ENCODE results near the gene TMEM116.
"Not testable (repeated sequence)": the region's sequence is repeated elsewhere in the genome, so short reads cannot be mapped to it uniquely, and the experiment has no call there.

Gene TMEM116

DNA sequence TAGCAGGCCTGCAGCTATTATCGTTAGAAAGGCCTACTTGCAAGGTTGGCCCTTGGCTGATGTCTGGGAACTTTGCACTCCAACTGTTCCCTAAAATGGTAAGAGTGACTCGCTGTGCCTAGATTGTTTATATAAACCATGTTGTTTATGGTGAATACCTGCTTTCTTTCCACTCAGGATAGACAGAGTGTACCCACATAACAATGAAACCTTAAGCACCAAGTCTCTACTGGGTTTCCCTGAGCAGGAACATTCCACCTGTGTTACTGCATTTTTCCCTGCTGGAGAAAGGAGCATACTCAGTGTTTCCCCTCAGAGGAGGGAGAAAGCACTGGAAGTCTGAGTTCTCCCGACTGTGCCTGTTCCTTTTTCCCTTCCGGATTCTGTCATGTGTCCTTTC is 33.0 kb upstream of the TMEM116 start:
- Histone ChIP-seq H4K20me1 (ENCODE audit: insufficient read depth, low read length, poor library complexity, severe bottlenecking) (no peaks in the 10 kb centered on the region), H3K9me3 (ENCODE audit: insufficient read depth, low read depth, low read length) (no peaks in the 10 kb centered on the region), H3F3A (ENCODE audit: low read depth) (no peaks in the 10 kb centered on the region), H3K36me3 (ENCODE audit: insufficient read depth, low read length) (peaks cover 90% of the 10 kb centered on the region), H3K9ac (ENCODE audit: low read depth, low read length, poor library complexity, severe bottlenecking) (no peak overlapping the region), H3K4me1 (ENCODE audit: insufficient read depth, low read length, poor library complexity, severe bottlenecking) (no peaks in the 10 kb centered on the region), H3K9me2 (replicated peaks; ENCODE audit: low read depth, low read length) (no peaks in the 10 kb centered on the region), H3K4me3 (ENCODE audit: low read length, poor library complexity, severe bottlenecking) (no peak overlapping the region), H2AFZ (ENCODE audit: low read length) (no peak overlapping the region), H3K4me2 (ENCODE audit: low read depth, low read length, poor library complexity, severe bottlenecking) (no peak overlapping the region), H3K79me2 (ENCODE audit: insufficient read depth, low read length) (no peaks in the 10 kb centered on the region), H3K27me3 (ENCODE audit: insufficient read depth, low read length, poor library complexity, severe bottlenecking) (no peaks in the 10 kb centered on the region)
- no peak for TF ChIP-seq CTCF (conservative IDR thresholded peaks at IDR 0.05; ENCODE audit: low read length)
- TF ChIP-seq EZH2phosphoT487 (IDR thresholded peaks at IDR 0.05; ENCODE audit: borderline replicate concordance): no peak

GRCh38 chr12:112036614-112037013 is 23.6 kb upstream of the TMEM116 start:
- not testable (repeated sequence) for H3K79me2 ChIP-seq (ENCODE audit: insufficient read depth, low read length); H3K27me3 ChIP-seq (ENCODE audit: insufficient read depth, low read length, poor library complexity, severe bottlenecking); H3K4me1 ChIP-seq (ENCODE audit: insufficient read depth, low read length, poor library complexity, severe bottlenecking); H3K9me3 ChIP-seq (ENCODE audit: insufficient read depth, low read depth, low read length); H3F3A ChIP-seq (ENCODE audit: low read depth); H2AFZ ChIP-seq (ENCODE audit: low read length); H3K9me2 ChIP-seq (replicated peaks; ENCODE audit: low read depth, low read length); H3K4me3 ChIP-seq (ENCODE audit: low read length, poor library complexity, severe bottlenecking); H3K4me2 ChIP-seq (ENCODE audit: low read depth, low read length, poor library complexity, severe bottlenecking); H3K9ac ChIP-seq (ENCODE audit: low read depth, low read length, poor library complexity, severe bottlenecking); H4K20me1 ChIP-seq (ENCODE audit: insufficient read depth, low read length, poor library complexity, severe bottlenecking)
- H3K36me3 ChIP-seq (ENCODE audit: insufficient read depth, low read length): peaks cover 77% of the 10 kb centered on the region; the same call in 1 of the 2 replicates

DNA sequence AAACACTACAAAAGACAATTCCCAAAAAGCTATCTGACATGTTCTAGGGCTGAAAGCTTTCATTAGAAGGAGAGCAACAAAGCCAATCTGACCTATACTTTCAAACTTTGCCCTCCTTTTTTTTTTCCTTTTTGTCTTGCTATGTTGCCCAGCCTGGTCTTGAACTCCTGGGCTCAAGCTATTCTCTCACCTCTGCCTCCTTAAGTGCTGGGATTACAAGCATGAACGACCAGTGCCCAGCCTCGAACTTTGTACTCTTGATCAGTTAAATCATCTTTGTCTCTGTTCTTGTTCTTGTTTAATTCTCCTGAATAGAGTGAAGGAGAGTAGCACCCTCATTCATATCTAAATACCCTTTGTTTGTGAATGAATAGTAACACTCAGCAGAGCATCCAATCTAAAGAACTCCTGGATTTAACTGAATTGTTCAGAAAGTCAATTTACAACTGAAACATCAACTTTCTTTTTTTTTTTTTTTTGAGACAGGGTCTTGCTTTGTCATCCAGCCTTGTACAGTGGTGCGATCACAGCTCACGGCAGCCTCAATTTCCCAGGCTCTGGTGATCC is 22.3 kb upstream of the TMEM116 start:
- H3K9me2 ChIP-seq (replicated peaks; ENCODE audit: low read depth, low read length): no peaks in the 10 kb centered on the region
- H3K9me3 ChIP-seq (ENCODE audit: insufficient read depth, low read depth, low read length): no peaks in the 10 kb centered on the region
- H3F3A ChIP-seq (ENCODE audit: low read depth): no peaks in the 10 kb centered on the region
- peaks cover 79% of the 10 kb centered on the region; the same call in 1 of the 2 replicates for H3K36me3 ChIP-seq (ENCODE audit: insufficient read depth, low read length)
- H2AFZ ChIP-seq (ENCODE audit: low read length): no peak overlapping the region
- no peak overlapping the region for H3K4me2 ChIP-seq (ENCODE audit: low read depth, low read length, poor library complexity, severe bottlenecking)
- H4K20me1 ChIP-seq (ENCODE audit: insufficient read depth, low read length, poor library complexity, severe bottlenecking): no peaks in the 10 kb centered on the region
- H3K4me1 ChIP-seq (ENCODE audit: insufficient read depth, low read length, poor library complexity, severe bottlenecking): no peaks in the 10 kb centered on the region
- no peak overlapping the region for H3K4me3 ChIP-seq (ENCODE audit: low read length, poor library complexity, severe bottlenecking)
- no peaks in the 10 kb centered on the region for H3K27me3 ChIP-seq (ENCODE audit: insufficient read depth, low read length, poor library complexity, severe bottlenecking)
- H3K79me2 ChIP-seq (ENCODE audit: insufficient read depth, low read length): no peaks in the 10 kb centered on the region
- TF ChIP-seq EZH2phosphoT487 (IDR thresholded peaks at IDR 0.05; ENCODE audit: borderline replicate concordance) (no peak), CTCF (conservative IDR thresholded peaks at IDR 0.05; ENCODE audit: low read length) (no peak)
- H3K9ac ChIP-seq (ENCODE audit: low read depth, low read length, poor library complexity, severe bottlenecking): no peak overlapping the region

DNA sequence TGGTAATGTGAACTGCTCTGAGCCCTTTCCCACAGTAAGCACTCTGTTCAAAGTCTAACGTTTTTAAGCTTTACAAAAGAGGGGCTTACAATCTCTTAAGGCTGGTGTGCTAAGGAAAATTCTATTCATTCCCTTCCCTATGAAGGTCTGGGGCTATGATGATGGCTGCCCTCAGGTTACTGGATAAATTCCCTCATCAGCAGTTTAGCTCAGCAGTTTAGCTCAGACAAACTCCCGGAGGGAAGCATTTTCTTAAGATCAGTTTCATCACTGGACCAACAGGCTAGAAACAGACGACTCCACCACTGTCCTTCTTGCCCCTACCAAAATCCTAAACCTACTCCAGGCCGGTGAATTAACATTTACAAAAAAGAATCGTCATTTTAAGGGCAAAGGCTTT is 19.3 kb upstream of the TMEM116 start:
- no peak overlapping the region for H3K4me3 ChIP-seq (ENCODE audit: low read length, poor library complexity, severe bottlenecking)
- H2AFZ ChIP-seq (ENCODE audit: low read length): no peak overlapping the region
- no peaks in the 10 kb centered on the region for H3K79me2 ChIP-seq (ENCODE audit: insufficient read depth, low read length)
- no peaks in the 10 kb centered on the region for H3K4me1 ChIP-seq (ENCODE audit: insufficient read depth, low read length, poor library complexity, severe bottlenecking)
- no peaks in the 10 kb centered on the region for H3K9me3 ChIP-seq (ENCODE audit: insufficient read depth, low read depth, low read length)
- no peaks in the 10 kb centered on the region for H3F3A ChIP-seq (ENCODE audit: low read depth)
- H3K27me3 ChIP-seq (ENCODE audit: insufficient read depth, low read length, poor library complexity, severe bottlenecking): no peaks in the 10 kb centered on the region
- H3K9ac ChIP-seq (ENCODE audit: low read depth, low read length, poor library complexity, severe bottlenecking): no peak overlapping the region
- H3K36me3 ChIP-seq (ENCODE audit: insufficient read depth, low read length): peaks cover 71% of the 10 kb centered on the region; the same call in 1 of the 2 replicates
- no peaks in the 10 kb centered on the region for H3K9me2 ChIP-seq (replicated peaks; ENCODE audit: low read depth, low read length)
- no peak for TF ChIP-seq CTCF (conservative IDR thresholded peaks at IDR 0.05; ENCODE audit: low read length)
- TF ChIP-seq EZH2phosphoT487 (IDR thresholded peaks at IDR 0.05; ENCODE audit: borderline replicate concordance): no peak
- H3K4me2 ChIP-seq (ENCODE audit: low read depth, low read length, poor library complexity, severe bottlenecking): no peak overlapping the region
- no peaks in the 10 kb centered on the region for H4K20me1 ChIP-seq (ENCODE audit: insufficient read depth, low read length, poor library complexity, severe bottlenecking)
